LNCaP clone FGC (cell line): Measurements from ENCODE around the gene KLHL18.
"Not testable (repeated sequence)": the region's sequence is repeated elsewhere in the genome, so short reads cannot be mapped to it uniquely, and the experiment has no call there.

Experiments used
- DNase-seq: peaks from one replicate; pipeline ENCODE4 v3.0.0-alpha.2; 2011; ENCODE audit warnings: low read depth
- H3K4me3 ChIP-seq: 2 replicates; pipeline ENCODE4 v1.5.1; 2011; ENCODE audit warnings: mild to moderate bottlenecking, low read depth, low read length, control low read depth
- TF ChIP-seq, protein P1 (sequence below): IDR thresholded peaks from 2 replicates; pipeline ENCODE4 v1.5.1; 2012; ENCODE audit warnings: mild to moderate bottlenecking; ENCODE audit not compliant: control insufficient read depth, insufficient read depth; ENCODE audit errors: extremely low read depth

The KLHL18 gene

GRCh38 chr3:47288966-47289910, 6.5 kb downstream of the KLHL18 start:
- no peak for DNase-seq
- TF ChIP-seq, protein P1, sequence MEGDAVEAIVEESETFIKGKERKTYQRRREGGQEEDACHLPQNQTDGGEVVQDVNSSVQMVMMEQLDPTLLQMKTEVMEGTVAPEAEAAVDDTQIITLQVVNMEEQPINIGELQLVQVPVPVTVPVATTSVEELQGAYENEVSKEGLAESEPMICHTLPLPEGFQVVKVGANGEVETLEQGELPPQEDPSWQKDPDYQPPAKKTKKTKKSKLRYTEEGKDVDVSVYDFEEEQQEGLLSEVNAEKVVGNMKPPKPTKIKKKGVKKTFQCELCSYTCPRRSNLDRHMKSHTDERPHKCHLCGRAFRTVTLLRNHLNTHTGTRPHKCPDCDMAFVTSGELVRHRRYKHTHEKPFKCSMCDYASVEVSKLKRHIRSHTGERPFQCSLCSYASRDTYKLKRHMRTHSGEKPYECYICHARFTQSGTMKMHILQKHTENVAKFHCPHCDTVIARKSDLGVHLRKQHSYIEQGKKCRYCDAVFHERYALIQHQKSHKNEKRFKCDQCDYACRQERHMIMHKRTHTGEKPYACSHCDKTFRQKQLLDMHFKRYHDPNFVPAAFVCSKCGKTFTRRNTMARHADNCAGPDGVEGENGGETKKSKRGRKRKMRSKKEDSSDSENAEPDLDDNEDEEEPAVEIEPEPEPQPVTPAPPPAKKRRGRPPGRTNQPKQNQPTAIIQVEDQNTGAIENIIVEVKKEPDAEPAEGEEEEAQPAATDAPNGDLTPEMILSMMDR, result no peak
- H3K4me3 ChIP-seq, result no peak overlapping the region

GRCh38 chr3:47291158-47291753, 8.5 kb downstream of the KLHL18 start:
- no peak for DNase-seq
- no peak overlapping the region for H3K4me3 ChIP-seq
- TF ChIP-seq, protein P1, result no peak

DNA sequence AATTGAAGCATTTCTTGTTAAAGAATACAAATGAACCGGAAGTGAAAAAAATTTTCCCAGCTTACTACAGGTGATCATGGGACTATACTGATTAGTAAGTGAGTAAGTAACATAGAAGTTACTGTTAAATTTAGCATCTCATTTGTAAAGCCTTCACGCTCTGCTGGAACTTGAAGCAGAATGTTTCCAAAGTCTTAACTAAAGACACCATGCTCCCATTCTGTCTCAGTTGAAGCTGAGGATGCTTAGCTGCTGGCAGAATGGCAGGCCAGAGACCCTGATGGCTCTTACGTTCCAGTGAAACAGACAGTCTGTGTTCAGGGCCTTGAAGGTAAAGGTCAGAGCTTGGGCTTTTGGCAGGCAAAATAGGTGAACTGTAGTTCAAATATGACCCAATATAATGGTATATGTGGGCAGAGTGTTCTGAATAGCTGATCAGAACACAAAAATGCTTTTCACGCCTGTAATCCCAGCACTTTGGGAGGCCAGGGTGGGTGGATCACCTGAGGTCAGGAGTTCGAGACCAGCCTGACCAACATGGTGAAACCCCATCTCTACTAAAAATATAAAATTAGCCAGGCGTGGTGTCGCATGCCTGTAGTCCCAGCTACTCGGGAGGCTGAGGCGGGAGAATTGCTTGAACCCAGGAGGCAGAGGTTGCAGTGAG, 9.1 kb downstream of the KLHL18 start:
- H3K4me3 ChIP-seq, DNase-seq: not testable (repeated sequence)

DNA sequence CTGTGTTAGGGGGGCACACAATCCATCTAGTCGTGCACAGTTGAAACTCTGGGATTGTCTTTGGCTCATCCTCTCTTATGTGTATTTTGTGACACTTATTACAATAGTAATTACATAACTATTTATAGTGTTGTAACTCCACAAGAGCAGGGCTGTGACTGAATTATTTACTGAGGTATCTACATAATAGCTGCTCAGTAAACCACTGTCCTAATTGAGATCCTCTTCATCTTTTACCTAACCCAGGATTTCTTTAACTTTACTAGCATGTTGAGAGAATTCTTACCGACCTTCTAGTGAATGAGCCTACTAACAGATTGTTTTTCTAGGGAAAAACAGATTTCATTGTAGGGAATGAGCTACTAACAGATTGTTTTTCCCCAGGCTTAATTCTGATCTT, 11.1 kb downstream of the KLHL18 start:
- no peak overlapping the region for H3K4me3 ChIP-seq
- TF ChIP-seq, protein P1, result no peak
- DNase-seq, result no peak

DNA sequence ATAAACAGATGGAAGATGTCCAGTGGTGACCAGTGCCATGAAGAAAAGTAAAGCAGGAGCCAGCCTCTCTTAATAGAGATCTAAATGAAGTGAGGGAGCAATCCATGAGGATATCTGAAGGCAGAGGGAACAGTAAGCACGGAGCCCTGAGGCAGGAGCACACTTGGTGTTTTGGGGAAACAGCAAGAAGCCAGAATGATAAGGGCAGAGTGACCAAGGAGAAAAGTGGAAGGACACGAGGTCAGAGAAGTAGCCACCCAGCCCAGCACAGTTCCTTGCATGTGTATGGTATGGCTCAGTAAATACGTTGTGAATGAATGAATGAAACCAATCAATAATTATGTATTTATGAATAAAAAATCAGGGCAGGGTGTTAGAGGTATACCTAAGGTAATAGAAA, 11.6 kb downstream of the KLHL18 start:
- DNase-seq, result no peak
- TF ChIP-seq, protein P1, result no peak
- H3K4me3 ChIP-seq, result no peak overlapping the region

- DNase-seq, result no peak
- TF ChIP-seq, protein P1, result no peak
These were observed 12.6 kb downstream of the KLHL18 start for GRCh38 chr3:47295322-47295721.

GRCh38 chr3:47295976-47296375, 13.2 kb downstream of the KLHL18 start:
- no peak overlapping the region for H3K4me3 ChIP-seq
- no peak for DNase-seq
- TF ChIP-seq, protein P1, result no peak

More at GRCh38 chr3:47295322-47295721, 12.6 kb downstream of the KLHL18 start:
- no peak overlapping the region for H3K4me3 ChIP-seq
